GM18861 (cell line): ENCODE results near the gene NKX6-2.
"Not testable (repeated sequence)": the region's sequence is repeated elsewhere in the genome, so short reads cannot be mapped to it uniquely, and the experiment has no call there.

Source experiments
- ATAC-seq: cut with Tn5 transposase; IDR thresholded peaks from one replicate; pipeline ENCODE4 v1.9.1; 2021; ENCODE audit not compliant: unreplicated experiment

The NKX6-2 gene

GRCh38 chr10:132758865-132759264 is 27.1 kb downstream of the NKX6-2 start:
- ATAC-seq, result no peak

DNA sequence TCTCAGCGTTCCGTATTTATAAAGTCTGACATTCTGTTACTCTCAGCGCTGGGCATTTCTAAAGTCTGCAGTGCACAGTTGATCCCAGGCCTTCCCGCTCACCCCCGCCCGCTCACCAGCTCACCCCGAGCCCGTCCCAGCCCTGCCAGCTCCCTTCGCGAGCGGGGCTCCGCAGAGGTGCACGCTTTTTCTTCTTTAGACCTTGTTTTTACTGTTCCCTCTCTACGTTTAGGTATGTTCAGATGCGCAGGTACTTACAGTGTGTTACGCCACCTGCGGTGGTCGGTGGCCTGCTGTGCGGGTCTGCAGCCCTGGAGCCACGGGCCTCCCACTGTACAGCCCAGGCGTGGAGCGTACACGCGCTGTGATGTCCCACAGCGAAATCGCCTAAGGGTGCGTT is 28.8 kb downstream of the NKX6-2 start:
- no peak for ATAC-seq

DNA sequence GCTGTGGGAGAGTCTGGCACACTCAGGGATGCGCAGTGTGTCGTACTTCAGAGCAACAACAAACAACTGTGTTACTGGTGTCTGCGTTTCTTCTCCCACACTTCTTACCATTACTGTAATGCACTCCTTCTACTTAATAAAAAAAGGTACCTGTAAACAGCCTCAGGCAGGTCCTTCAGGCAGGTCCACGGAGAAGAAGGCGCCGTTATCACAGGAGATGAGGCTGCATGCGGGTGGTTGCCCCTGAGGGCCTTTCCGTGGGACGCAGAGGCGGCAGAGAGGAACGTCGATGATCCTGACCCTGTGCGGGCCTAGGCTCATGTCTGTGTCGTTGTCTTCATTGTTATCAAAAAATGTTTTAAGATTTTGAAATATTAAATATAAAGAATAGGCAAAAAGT is 29.4 kb downstream of the NKX6-2 start:
- no peak for ATAC-seq

- no peak for ATAC-seq
Observed at GRCh38 chr10:132755166-132755711, 30.7 kb downstream of the NKX6-2 start.

DNA sequence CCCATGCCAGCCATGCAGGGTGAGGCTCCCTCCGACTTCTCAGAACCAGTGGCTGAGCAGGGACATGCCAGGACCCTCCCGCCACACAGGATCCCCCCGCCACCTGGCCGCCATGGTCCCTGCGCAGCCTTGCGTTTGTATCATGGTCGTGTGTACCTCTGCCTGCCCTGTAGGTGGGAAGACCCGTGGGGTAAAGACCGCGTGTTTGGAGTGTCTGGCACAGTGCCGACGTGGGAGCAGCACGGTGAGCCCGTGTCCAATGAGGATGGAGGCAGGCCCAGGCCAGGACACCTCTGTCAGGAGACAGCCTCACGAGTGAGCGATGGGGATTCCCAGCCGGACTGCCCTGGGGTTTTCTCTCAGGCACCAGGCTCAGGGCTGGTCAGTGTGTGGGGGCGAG is 31.9 kb downstream of the NKX6-2 start:
- ATAC-seq, result no peak

DNA sequence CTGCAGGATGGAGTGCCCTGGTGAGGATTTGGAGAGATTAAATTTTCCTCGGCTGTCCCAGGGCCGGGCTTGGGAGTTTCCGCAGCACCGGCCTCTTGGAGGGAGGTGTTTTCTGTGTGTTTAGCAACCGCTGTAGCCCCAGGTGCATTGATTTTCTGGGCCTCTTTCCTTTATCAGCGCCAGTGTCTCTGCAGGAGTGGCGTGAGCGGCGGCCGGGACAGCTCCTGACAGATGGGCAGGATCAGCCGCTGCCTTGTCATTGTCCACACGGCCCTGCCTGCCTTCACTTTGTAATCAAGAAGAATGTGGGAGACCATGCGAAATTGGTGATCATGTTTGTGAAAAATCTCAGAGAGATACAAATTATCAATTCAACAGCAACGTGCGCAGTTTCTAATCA is 32.4 kb downstream of the NKX6-2 start:
- no peak for ATAC-seq

- no peak for ATAC-seq
Observed at GRCh38 chr10:132752961-132753360, 33.0 kb downstream of the NKX6-2 start.

DNA sequence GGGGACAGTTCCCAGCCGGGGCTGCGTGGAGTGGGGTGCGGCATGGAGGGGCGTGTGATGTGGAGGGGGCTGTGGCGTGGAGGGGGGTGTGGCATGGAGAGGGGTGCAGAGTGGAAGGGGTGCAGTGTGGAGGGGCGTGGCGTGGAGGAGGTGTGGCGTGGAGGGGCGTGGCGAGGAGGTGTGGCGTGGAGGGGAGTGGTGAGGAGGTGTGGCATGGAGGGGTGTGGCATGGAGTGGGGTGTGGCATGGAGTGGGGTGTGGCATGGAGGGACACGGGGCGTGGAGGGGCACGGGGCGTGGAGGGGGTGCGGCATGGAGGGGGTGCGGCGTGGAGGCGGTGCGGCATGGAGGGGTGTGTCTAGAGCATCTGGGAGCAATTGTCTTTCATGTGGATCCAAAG is 33.6 kb downstream of the NKX6-2 start:
- ATAC-seq, result no peak

DNA sequence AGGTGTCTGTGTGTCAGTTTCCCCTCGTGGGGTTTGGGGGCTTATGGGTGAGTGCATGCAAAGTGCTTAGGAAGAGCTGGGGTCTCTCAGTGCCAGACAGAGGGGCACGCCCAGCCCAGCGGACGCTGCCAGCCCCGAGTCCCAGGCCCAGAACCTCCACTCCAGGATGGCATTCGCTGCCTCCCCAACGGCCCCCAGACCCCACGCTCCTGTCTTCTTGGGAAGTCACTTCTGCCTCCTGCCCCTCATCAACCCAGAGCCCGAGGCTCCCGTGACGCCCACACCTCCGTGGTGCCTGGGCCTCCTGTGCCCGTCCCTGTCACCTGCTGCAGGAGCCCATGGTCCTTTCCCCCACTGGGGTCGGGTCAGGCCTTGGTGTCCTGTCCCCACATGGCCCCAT is 35.0 kb downstream of the NKX6-2 start:
- ATAC-seq, result no peak

- no peak for ATAC-seq
Observed at GRCh38 chr10:132749371-132749795, 36.6 kb downstream of the NKX6-2 start.

DNA sequence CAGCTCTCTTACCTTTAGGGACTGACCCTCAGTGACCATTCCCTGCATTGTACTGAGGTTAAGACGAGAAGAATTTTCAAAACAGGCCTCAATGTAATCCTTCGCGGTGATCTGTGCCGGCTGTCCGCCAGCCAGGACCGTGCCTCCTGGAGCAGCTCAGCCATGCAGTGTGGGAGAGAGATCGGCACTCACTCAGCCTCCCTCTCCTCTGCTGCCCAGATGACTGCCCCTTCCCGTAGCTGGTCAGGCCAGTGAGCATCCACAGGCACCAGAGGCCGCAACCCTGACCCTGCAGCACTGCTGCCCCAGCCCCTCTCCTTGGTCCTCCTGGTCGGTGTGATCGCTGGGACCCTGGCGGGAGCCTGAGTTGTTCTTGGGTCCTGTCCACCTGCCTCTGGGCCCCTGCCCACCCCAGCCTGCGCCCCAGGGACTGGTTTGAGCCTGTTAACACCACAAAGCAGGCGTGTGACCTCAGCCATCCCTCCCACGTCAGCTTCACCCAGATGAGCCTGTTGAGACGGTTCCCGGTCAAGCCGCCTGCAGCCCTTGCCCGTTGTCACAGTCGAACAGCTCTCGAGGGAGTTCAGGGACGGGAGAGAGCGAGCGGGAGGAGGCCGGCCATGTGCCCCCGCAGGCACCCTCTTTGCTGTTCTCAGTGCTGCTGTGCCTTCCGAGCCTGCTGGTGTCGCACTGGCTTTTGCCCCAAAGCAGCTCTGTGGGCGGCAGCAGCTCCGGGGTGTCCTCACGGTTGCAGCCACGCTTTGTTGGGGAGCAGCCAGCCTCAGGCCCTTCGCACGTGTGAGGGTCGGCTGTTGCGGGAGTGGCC is 37.2 kb downstream of the NKX6-2 start:
- no peak for ATAC-seq

- no peak for ATAC-seq
Observed at GRCh38 chr10:132748135-132748534, 37.8 kb downstream of the NKX6-2 start.

- ATAC-seq, result no peak
Observed at GRCh38 chr10:132746801-132747625, 38.9 kb downstream of the NKX6-2 start.

DNA sequence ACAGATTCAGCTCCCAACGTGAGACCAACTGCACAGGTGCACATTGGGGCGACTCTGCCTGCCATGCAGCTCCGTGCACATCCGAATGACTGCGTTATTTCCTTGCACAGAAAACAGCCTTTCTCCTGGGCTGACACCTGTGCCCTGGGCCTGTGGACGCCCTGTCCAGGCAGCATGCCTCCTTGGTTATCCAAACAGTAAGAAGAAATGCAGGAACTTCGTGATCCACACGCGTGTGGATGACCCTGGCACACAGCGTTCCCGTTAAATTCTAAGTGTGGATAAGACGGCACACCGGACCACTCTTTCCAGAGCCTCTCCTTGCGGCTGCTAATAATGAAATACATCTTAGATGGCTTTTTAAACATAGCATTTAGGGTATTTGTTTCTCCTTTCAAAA is 39.6 kb downstream of the NKX6-2 start:
- no peak for ATAC-seq

- ATAC-seq, result no peak
Observed at GRCh38 chr10:132745971-132746370, 40.0 kb downstream of the NKX6-2 start.

- ATAC-seq, result no peak
Observed at GRCh38 chr10:132745511-132745910, 40.4 kb downstream of the NKX6-2 start.

DNA sequence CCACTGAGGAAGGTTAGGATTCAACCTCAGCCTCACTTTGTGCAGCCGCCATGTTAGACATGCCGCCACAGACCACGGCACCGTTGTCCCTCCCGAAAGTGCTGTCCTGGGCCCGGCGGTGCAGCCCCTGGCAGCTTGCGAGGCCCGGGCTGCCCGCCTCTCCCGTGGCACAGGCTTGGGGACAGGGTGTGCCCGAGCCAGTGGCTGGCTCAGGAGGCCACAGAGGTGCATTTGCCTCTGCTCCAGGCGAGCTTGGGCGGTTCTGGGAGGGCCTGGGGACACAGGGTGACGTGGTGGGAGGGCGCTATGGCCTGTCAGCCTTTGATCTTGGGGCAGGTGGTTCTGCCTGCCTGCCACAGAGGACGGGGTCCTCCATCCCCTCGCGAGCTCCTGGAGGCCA is 41.1 kb downstream of the NKX6-2 start:
- ATAC-seq, result no peak

- no peak for ATAC-seq
Observed at GRCh38 chr10:132743925-132744490, 41.9 kb downstream of the NKX6-2 start.

GRCh38 chr10:132743196-132743924 is 42.6 kb downstream of the NKX6-2 start:
- not testable (repeated sequence) for ATAC-seq

DNA sequence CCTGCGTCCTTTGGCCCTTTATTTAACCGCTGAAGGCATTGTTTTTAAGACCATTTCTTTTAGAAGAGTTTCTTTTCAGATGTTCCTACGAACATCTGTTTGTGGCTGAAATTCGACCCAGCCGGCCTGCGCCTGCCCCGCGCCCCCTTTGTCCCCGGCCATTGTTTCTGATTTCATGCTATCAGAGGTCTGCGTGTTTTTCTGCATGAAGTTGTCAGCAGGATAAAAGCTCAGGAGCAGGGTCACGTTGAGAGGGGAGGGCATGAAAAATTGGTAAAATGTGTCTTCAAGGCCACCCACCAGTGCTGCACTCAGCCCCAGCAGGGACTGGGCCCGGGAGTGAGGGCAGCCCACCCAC is 43.1 kb downstream of the NKX6-2 start:
- no peak for ATAC-seq
